NT2/D1 (cell line): Measurements from ENCODE around the gene ZNF544.
"Not testable (repeated sequence)": the region's sequence is repeated elsewhere in the genome, so short reads cannot be mapped to it uniquely, and the experiment has no call there.

Experiments used
- DNase-seq: peaks from one replicate; pipeline ENCODE4 v3.0.0-alpha.2; 2011; ENCODE audit warnings: low read depth, low spot score
- H3K27me3 ChIP-seq: 2 replicates; pipeline ENCODE4 v1.6.0; 2011; ENCODE audit warnings: mild to moderate bottlenecking; ENCODE audit not compliant: insufficient read length, insufficient read depth
- H3K36me3 ChIP-seq: 2 replicates; pipeline ENCODE4 v1.6.1; 2011; ENCODE audit warnings: mild to moderate bottlenecking, low read length, mixed read lengths; ENCODE audit not compliant: insufficient read depth, insufficient read length
- H3K4me1 ChIP-seq: 2 replicates; pipeline ENCODE4 v1.5.1; 2011; ENCODE audit not compliant: insufficient read depth, insufficient read length
- H3K4me3 ChIP-seq: 2 replicates; pipeline ENCODE4 v1.5.1; 2011; ENCODE audit warnings: low read depth; ENCODE audit not compliant: insufficient read length
- H3K9ac ChIP-seq: 2 replicates; pipeline ENCODE4 v1.6.0; 2011; ENCODE audit warnings: low read depth; ENCODE audit not compliant: insufficient read length
- H3K9me3 ChIP-seq: 2 replicates; pipeline ENCODE4 v1.5.1; 2011; ENCODE audit warnings: mild to moderate bottlenecking, low read length; ENCODE audit not compliant: insufficient read depth
- SUZ12 ChIP-seq: IDR thresholded peaks from 2 replicates; pipeline ENCODE4 v1.6.1; 2011; ENCODE audit not compliant: insufficient read length, insufficient read depth; ENCODE audit errors: extremely low read depth
- YY1 ChIP-seq: IDR thresholded peaks from 2 replicates; pipeline ENCODE4 v1.6.1; 2011; ENCODE audit not compliant: insufficient read length, insufficient read depth
- ZNF274 ChIP-seq: IDR thresholded peaks from 2 replicates; pipeline ENCODE4 v1.6.1; 2011; ENCODE audit warnings: mild to moderate bottlenecking, low read depth, low read length

The ZNF544 gene

DNA sequence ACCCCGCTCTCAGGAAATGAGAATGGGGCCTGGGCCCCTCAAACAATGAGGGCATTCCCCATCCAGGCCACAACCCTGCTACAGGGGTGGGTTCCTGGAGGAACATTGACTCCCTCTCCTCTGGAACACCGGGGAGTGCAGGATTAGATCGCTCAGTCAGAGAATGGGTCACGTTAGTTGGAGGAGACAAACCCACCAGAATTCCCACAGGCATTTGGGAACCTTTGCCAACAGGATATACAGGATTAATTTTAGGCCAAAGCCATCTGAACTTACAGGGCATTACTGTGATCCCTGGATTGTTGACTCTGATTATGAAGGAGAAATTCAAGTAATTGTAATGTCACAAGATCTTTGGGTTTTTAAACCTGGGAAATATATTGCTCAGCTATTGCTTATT is 79.0 kb downstream of the ZNF544 start:
- Histone ChIP-seq H3K36me3 (peaks cover 55% of the 10 kb centered on the region), H3K4me3 (no peak overlapping the region), H3K4me1 (no peaks in the 10 kb centered on the region), H3K9me3 (no peaks in the 10 kb centered on the region), H3K9ac (no peak overlapping the region), H3K27me3 (no peaks in the 10 kb centered on the region)
- TF ChIP-seq ZNF274: no peak
- TF ChIP-seq YY1: no peak
- no peak for TF ChIP-seq SUZ12
- no peak for DNase-seq

GRCh38 chr19:58310685-58311084 is 82.0 kb downstream of the ZNF544 start:
- peak; percentile 20 for DNase-seq
- not testable (repeated sequence) for H3K9me3 ChIP-seq, H3K4me1 ChIP-seq, H3K27me3 ChIP-seq, H3K9ac ChIP-seq, H3K4me3 ChIP-seq
- H3K36me3 ChIP-seq: peaks cover 82% of the 10 kb centered on the region

- Histone ChIP-seq H3K36me3 (peaks cover 82% of the 10 kb centered on the region), H3K27me3 (no peaks in the 10 kb centered on the region), H3K4me3 (no peak overlapping the region), H3K9me3 (no peaks in the 10 kb centered on the region), H3K9ac (no peak overlapping the region), H3K4me1 (no peaks in the 10 kb centered on the region)
- no peak for TF ChIP-seq YY1
- TF ChIP-seq SUZ12: no peak
- no peak for TF ChIP-seq ZNF274
- DNase-seq: no peak
Observed at GRCh38 chr19:58311345-58311865, 82.7 kb downstream of the ZNF544 start.
